Measurements from ENCODE around the gene CLEC3B.

The CLEC3B gene

DNA sequence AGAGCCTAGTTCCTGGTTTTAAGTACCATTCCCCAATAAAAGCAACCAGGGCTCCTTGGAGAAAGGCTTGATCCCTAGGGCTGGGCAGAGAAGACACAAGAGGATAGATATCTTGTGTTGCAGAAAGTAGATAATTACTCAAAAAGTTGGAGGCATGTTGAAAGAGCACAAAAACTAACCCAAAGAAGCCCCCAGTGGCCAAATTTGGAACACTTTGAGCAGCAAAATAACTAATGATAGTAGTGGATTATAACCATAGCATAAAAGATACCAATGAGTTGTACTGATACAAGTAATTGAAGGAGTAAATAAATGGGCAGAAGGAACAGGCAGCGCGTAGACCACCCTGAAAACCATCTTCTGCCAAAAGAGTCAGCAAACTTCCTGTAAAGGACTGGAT lies 38.0 kb upstream of the CLEC3B start:
- Histone ChIP-seq H3K4me2 (ENCODE audit: low read depth, low read length, poor library complexity, severe bottlenecking) (no peak overlapping the region), H3K79me2 (ENCODE audit: insufficient read depth, low read length) (peaks cover 48% of the 10 kb centered on the region), H3K36me3 (ENCODE audit: insufficient read depth, low read length) (peaks cover 31% of the 10 kb centered on the region; the same call in 1 of the 2 replicates), H3K9ac (ENCODE audit: low read depth, low read length, poor library complexity, severe bottlenecking) (no peak overlapping the region), H3K27me3 (ENCODE audit: insufficient read depth, low read length, poor library complexity, severe bottlenecking) (no peaks in the 10 kb centered on the region), H3K4me3 (ENCODE audit: low read length, poor library complexity, severe bottlenecking) (no peak overlapping the region), H3K4me1 (ENCODE audit: insufficient read depth, low read length, poor library complexity, severe bottlenecking) (peaks cover 21% of the 10 kb centered on the region), H4K20me1 (ENCODE audit: insufficient read depth, low read length, poor library complexity, severe bottlenecking) (peaks cover 37% of the 10 kb centered on the region), H3K9me3 (ENCODE audit: insufficient read depth, low read depth, low read length) (no peaks in the 10 kb centered on the region), H3K9me2 (replicated peaks; ENCODE audit: low read depth, low read length) (no peaks in the 10 kb centered on the region), H3F3A (ENCODE audit: low read depth) (no peaks in the 10 kb centered on the region), H2AFZ (ENCODE audit: low read length) (no peak overlapping the region)
- TF ChIP-seq, protein P1, sequence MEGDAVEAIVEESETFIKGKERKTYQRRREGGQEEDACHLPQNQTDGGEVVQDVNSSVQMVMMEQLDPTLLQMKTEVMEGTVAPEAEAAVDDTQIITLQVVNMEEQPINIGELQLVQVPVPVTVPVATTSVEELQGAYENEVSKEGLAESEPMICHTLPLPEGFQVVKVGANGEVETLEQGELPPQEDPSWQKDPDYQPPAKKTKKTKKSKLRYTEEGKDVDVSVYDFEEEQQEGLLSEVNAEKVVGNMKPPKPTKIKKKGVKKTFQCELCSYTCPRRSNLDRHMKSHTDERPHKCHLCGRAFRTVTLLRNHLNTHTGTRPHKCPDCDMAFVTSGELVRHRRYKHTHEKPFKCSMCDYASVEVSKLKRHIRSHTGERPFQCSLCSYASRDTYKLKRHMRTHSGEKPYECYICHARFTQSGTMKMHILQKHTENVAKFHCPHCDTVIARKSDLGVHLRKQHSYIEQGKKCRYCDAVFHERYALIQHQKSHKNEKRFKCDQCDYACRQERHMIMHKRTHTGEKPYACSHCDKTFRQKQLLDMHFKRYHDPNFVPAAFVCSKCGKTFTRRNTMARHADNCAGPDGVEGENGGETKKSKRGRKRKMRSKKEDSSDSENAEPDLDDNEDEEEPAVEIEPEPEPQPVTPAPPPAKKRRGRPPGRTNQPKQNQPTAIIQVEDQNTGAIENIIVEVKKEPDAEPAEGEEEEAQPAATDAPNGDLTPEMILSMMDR (conservative IDR thresholded peaks at IDR 0.05; ENCODE audit: low read length) = peak; percentile 79
- TF ChIP-seq EZH2phosphoT487 (IDR thresholded peaks at IDR 0.05; ENCODE audit: borderline replicate concordance) = no peak

DNA sequence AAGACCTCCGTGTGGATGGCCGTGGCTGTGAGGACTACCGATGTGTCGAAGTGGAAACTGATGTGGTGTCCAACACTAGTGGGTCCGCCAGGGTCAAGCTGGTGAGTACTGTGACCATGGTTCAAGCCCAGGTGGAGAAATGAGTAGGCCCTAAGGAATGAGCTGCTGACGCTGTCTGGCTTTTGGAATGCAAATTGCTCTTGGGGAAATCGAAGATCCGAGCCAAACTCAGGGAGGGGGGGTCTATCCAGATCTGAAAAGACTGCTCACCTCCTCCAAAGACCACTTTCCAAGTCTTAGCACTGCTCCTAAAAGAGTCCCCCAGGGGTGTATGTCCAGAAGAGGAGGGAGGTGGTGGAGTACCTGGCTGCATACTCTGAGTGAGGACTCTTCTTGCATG lies 37.0 kb upstream of the CLEC3B start:
- no peak overlapping the region for H3K4me3 ChIP-seq (ENCODE audit: low read length, poor library complexity, severe bottlenecking)
- TF ChIP-seq EZH2phosphoT487 (IDR thresholded peaks at IDR 0.05; ENCODE audit: borderline replicate concordance) = no peak
- TF ChIP-seq, protein P1 (conservative IDR thresholded peaks at IDR 0.05; ENCODE audit: low read length) = no peak
- no peak overlapping the region for H2AFZ ChIP-seq (ENCODE audit: low read length)
- peaks cover 42% of the 10 kb centered on the region; the same call in 1 of the 2 replicates for H3K36me3 ChIP-seq (ENCODE audit: insufficient read depth, low read length)
- H3K4me2 ChIP-seq (ENCODE audit: low read depth, low read length, poor library complexity, severe bottlenecking) = no peak overlapping the region
- H3K27me3 ChIP-seq (ENCODE audit: insufficient read depth, low read length, poor library complexity, severe bottlenecking) = no peaks in the 10 kb centered on the region
- peaks cover 27% of the 10 kb centered on the region for H4K20me1 ChIP-seq (ENCODE audit: insufficient read depth, low read length, poor library complexity, severe bottlenecking)
- no peak overlapping the region for H3K9ac ChIP-seq (ENCODE audit: low read depth, low read length, poor library complexity, severe bottlenecking)
- H3K4me1 ChIP-seq (ENCODE audit: insufficient read depth, low read length, poor library complexity, severe bottlenecking) = peaks cover 10% of the 10 kb centered on the region
- no peaks in the 10 kb centered on the region for H3K9me2 ChIP-seq (replicated peaks; ENCODE audit: low read depth, low read length)
- no peaks in the 10 kb centered on the region for H3F3A ChIP-seq (ENCODE audit: low read depth)
- H3K79me2 ChIP-seq (ENCODE audit: insufficient read depth, low read length) = peaks cover 45% of the 10 kb centered on the region
- H3K9me3 ChIP-seq (ENCODE audit: insufficient read depth, low read depth, low read length) = no peaks in the 10 kb centered on the region

DNA sequence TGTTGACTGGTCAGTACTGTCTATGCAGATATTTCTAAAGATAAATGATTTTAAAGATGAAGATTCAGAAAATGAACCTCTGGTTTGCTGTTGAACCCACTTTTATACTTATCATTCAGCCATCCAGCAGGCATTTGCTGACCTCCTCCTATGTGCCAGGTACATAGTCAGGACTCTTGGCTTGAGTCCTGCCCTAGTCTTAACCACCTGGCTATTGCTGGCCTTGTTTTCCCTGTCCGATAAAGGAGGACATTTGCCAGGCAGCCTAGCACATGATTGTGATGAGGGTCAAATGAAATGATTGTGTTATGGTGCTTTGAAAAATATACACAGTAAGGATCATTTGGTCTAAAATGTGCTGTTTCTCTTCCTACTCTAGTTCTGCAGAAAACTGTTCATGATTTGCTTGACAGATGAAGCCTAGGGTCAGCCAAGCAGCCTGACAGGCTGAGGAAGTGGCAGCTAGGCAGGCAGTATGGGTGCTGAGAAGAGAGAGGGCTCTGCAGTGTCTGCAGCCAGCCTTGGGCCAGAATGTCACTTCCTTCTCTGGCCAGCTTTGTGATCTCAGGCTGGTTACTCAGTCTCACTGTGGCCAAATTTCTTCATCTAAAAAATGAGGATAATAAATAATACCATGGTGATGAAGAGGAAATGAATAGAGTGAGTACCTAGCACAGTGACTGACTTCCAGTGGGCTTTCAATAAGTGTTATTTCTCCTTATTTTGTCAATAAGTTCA lies 36.3 kb upstream of the CLEC3B start:
- Histone ChIP-seq H3K4me2 (ENCODE audit: low read depth, low read length, poor library complexity, severe bottlenecking) (no peak overlapping the region), H4K20me1 (ENCODE audit: insufficient read depth, low read length, poor library complexity, severe bottlenecking) (peaks cover 24% of the 10 kb centered on the region), H3K36me3 (ENCODE audit: insufficient read depth, low read length) (peaks cover 43% of the 10 kb centered on the region; the same call in 1 of the 2 replicates), H3K4me3 (ENCODE audit: low read length, poor library complexity, severe bottlenecking) (no peak overlapping the region), H3K4me1 (ENCODE audit: insufficient read depth, low read length, poor library complexity, severe bottlenecking) (peaks cover 3% of the 10 kb centered on the region), H3F3A (ENCODE audit: low read depth) (no peaks in the 10 kb centered on the region), H3K9ac (ENCODE audit: low read depth, low read length, poor library complexity, severe bottlenecking) (no peak overlapping the region), H3K9me2 (replicated peaks; ENCODE audit: low read depth, low read length) (no peaks in the 10 kb centered on the region), H3K79me2 (ENCODE audit: insufficient read depth, low read length) (peaks cover 40% of the 10 kb centered on the region), H3K9me3 (ENCODE audit: insufficient read depth, low read depth, low read length) (no peaks in the 10 kb centered on the region), H2AFZ (ENCODE audit: low read length) (no peak overlapping the region), H3K27me3 (ENCODE audit: insufficient read depth, low read length, poor library complexity, severe bottlenecking) (no peaks in the 10 kb centered on the region)
- TF ChIP-seq EZH2phosphoT487 (IDR thresholded peaks at IDR 0.05; ENCODE audit: borderline replicate concordance) = no peak
- TF ChIP-seq, protein P1 (conservative IDR thresholded peaks at IDR 0.05; ENCODE audit: low read length) = no peak

Measured in Loucy (cell line).